Trophoblast cell (in vitro differentiated cells and primary cell): ENCODE measurements around the gene TPD52L2.
A peak's percentile ranks its signal among the peaks of the same experiment; 100 is the strongest.
"Not testable (repeated sequence)": the region's sequence is repeated elsewhere in the genome, so short reads cannot be mapped to it uniquely, and the experiment has no call there.

Experiments used
- DNase-seq, 2 donors: peaks; one replicate each; pipeline ENCODE4 v3.0.0-alpha.2; 2016
- H2AFZ ChIP-seq: 2 replicates; pipeline ENCODE4 v1.6.1; 2013; ENCODE audit warnings: low read length, moderate library complexity, mild to moderate bottlenecking; ENCODE audit not compliant: insufficient read depth, poor library complexity
- H2AK5ac ChIP-seq: 2 replicates; pipeline ENCODE4 v1.6.1; 2013; ENCODE audit warnings: mild to moderate bottlenecking, low read length
- H2BK120ac ChIP-seq: 2 replicates; pipeline ENCODE4 v1.6.1; 2013; ENCODE audit warnings: low read length, mild to moderate bottlenecking, moderate library complexity; ENCODE audit not compliant: insufficient read depth, poor library complexity
- H2BK12ac ChIP-seq: 2 replicates; pipeline ENCODE4 v1.6.1; 2013; ENCODE audit warnings: mild to moderate bottlenecking, low read length, moderate library complexity
- H2BK5ac ChIP-seq: 2 replicates; pipeline ENCODE4 v1.6.1; 2013; ENCODE audit warnings: low read length, low read depth, moderate library complexity, mild to moderate bottlenecking; ENCODE audit not compliant: poor library complexity
- H3K14ac ChIP-seq: 2 replicates; pipeline ENCODE4 v1.6.1; 2013; ENCODE audit warnings: mild to moderate bottlenecking, low read length
- H3K18ac ChIP-seq: 2 replicates; pipeline ENCODE4 v1.6.1; 2013; ENCODE audit warnings: mild to moderate bottlenecking, low read length
- H3K23ac ChIP-seq: 2 replicates; pipeline ENCODE4 v1.6.1; 2013; ENCODE audit warnings: low read length
- H3K27ac ChIP-seq: 2 replicates; pipeline ENCODE4 v1.5.1; 2013; ENCODE audit warnings: low read depth, mild to moderate bottlenecking, inconsistent platforms, low read length, moderate library complexity
- H3K27me3 ChIP-seq: 2 replicates; pipeline ENCODE4 v1.6.1; 2013; ENCODE audit warnings: inconsistent platforms, mild to moderate bottlenecking, low read length, moderate library complexity; ENCODE audit not compliant: insufficient read depth
- H3K36me3 ChIP-seq, 2 experiments: 1 replicate in 1 of 2; 2 replicates in 1 of 2; pipeline ENCODE4 v1.6.1; 2013; ENCODE audit warnings: low read length in 2 of 2, mild to moderate bottlenecking in 2 of 2, moderate library complexity in 1 of 2; ENCODE audit not compliant: insufficient read depth in 2 of 2, control insufficient read depth in 1 of 2
- H3K4ac ChIP-seq: 2 replicates; pipeline ENCODE4 v1.6.1; 2013; ENCODE audit warnings: low read depth, mild to moderate bottlenecking, low read length, moderate library complexity
- H3K4me1 ChIP-seq, 2 experiments: 1 replicate in 1 of 2; 2 replicates in 1 of 2; pipeline ENCODE4 v1.6.1; 2013; ENCODE audit warnings: low read length in 2 of 2, mild to moderate bottlenecking in 2 of 2, moderate library complexity in 1 of 2; ENCODE audit not compliant: insufficient read depth in 2 of 2, control insufficient read depth in 1 of 2
- H3K4me2 ChIP-seq: 2 replicates; pipeline ENCODE4 v1.6.1; 2013; ENCODE audit warnings: inconsistent platforms, mild to moderate bottlenecking, low read length, moderate library complexity
- H3K4me3 ChIP-seq: 2 replicates; pipeline ENCODE4 v1.5.1; 2013; ENCODE audit warnings: mild to moderate bottlenecking, low read depth, low read length, inconsistent platforms
- H3K79me1 ChIP-seq: one replicate; pipeline ENCODE4 v1.6.1; 2013; ENCODE audit warnings: low read length
- H3K79me2 ChIP-seq: 2 replicates; pipeline ENCODE4 v1.6.1; 2013; ENCODE audit warnings: low read length, mild to moderate bottlenecking; ENCODE audit not compliant: control insufficient read depth, insufficient read depth, poor library complexity
- H3K9ac ChIP-seq: 2 replicates; pipeline ENCODE4 v1.6.1; 2013; ENCODE audit warnings: mild to moderate bottlenecking, low read length
- H3K9me3 ChIP-seq: 2 replicates; pipeline ENCODE4 v1.6.1; 2013; ENCODE audit warnings: low read depth, mild to moderate bottlenecking, control low read depth, inconsistent platforms, low read length; ENCODE audit not compliant: insufficient read depth
- H4K12ac ChIP-seq: 2 replicates; pipeline ENCODE4 v1.6.1; 2013; ENCODE audit warnings: low read depth, mild to moderate bottlenecking, low read length, moderate library complexity
- H4K8ac ChIP-seq: 2 replicates; pipeline ENCODE4 v1.6.1; 2013; ENCODE audit warnings: low read depth, mild to moderate bottlenecking, low read length, moderate library complexity
- H4K91ac ChIP-seq: one replicate; pipeline ENCODE4 v1.6.1; 2013; ENCODE audit warnings: low read depth, mild to moderate bottlenecking, low read length, moderate library complexity
- WGBS: extraction: QIAGEN DNeasy Blood & Tissue Kit; methylation state at CpG from one replicate; pipeline ENCODE4 v1.1.7; 2013; ENCODE audit warnings: missing lambda C conversion rate; ENCODE audit not compliant: insufficient read length, insufficient coverage; ENCODE audit errors: extremely low coverage; 5-methylcytosine and 5-hydroxymethylcytosine counted together

The TPD52L2 gene

GRCh38 chr20:63851548-63851943 is 13.5 kb upstream of the TPD52L2 start:
- H3K18ac ChIP-seq = not testable (repeated sequence)

GRCh38 chr20:63853733-63854068 is 11.4 kb upstream of the TPD52L2 start:
- peaks cover 21% of the 10 kb centered on the region for H3K79me1 ChIP-seq
- not testable (repeated sequence) for DNase-seq, H3K27ac ChIP-seq, H2BK120ac ChIP-seq, H4K12ac ChIP-seq, H2AFZ ChIP-seq, H3K9ac ChIP-seq, H3K4me2 ChIP-seq, H3K23ac ChIP-seq, H3K79me2 ChIP-seq, H2BK12ac ChIP-seq, H3K4ac ChIP-seq, H3K9me3 ChIP-seq, H3K36me3 ChIP-seq, H2BK5ac ChIP-seq, H3K18ac ChIP-seq, H3K4me3 ChIP-seq, H3K27me3 ChIP-seq
- peak overlapping the region; percentile 82 for H3K14ac ChIP-seq
- no CpG with 5 or more reads among the region's 4 CpGs for WGBS
- peak overlapping the region; percentile 2 for H2AK5ac ChIP-seq
- H3K4me1 ChIP-seq = peaks cover 31 to 38% of the 10 kb centered on the region in 2 experiments
- H4K91ac ChIP-seq = peak overlapping the region; percentile 53
- peak overlapping the region; percentile 82 for H4K8ac ChIP-seq

More at GRCh38 chr20:63851548-63851943, 13.5 kb upstream of the TPD52L2 start:
- H4K91ac ChIP-seq, H2BK120ac ChIP-seq, H3K14ac ChIP-seq, H3K4me3 ChIP-seq, H3K4ac ChIP-seq, H2BK12ac ChIP-seq, H3K79me2 ChIP-seq, H3K27ac ChIP-seq, H3K9me3 ChIP-seq, H3K36me3 ChIP-seq, H2BK5ac ChIP-seq, H2AK5ac ChIP-seq, DNase-seq, H3K27me3 ChIP-seq, H4K8ac ChIP-seq, H3K4me2 ChIP-seq, H4K12ac ChIP-seq, H3K9ac ChIP-seq, H3K23ac ChIP-seq, H2AFZ ChIP-seq: not testable (repeated sequence)
- H3K79me1 ChIP-seq = peaks cover 31% of the 10 kb centered on the region
- no CpG with 5 or more reads among the region's 14 CpGs for WGBS
- H3K4me1 ChIP-seq = peaks cover 36 to 45% of the 10 kb centered on the region in 2 experiments

GRCh38 chr20:63854069-63854765 is 10.9 kb upstream of the TPD52L2 start:
- Histone ChIP-seq H4K12ac (peak overlapping the region; percentile 47), H3K27me3 (no peaks in the 10 kb centered on the region), H3K18ac (peak overlapping the region; percentile 23), H3K4me1 (peaks cover 36 to 43% of the 10 kb centered on the region in 2 experiments), H3K9ac (no peak overlapping the region), H3K23ac (no peak overlapping the region), H2BK120ac (peak overlapping the region; percentile 23), H3K79me2 (no peaks in the 10 kb centered on the region), H3K4me2 (no peak overlapping the region), H4K8ac (peak overlapping the region; percentile 82), H2BK12ac (peak overlapping the region; percentile 78), H2AFZ (peak overlapping the region; percentile 57), H2BK5ac (peak overlapping the region; percentile 14), H3K4me3 (no peak overlapping the region), H2AK5ac (peak overlapping the region; percentile 20), H3K27ac (no peak overlapping the region), H3K9me3 (peaks cover 3% of the 10 kb centered on the region), H4K91ac (peak overlapping the region; percentile 53), H3K4ac (peak overlapping the region; percentile 10), H3K36me3 (no peaks in the 10 kb centered on the region), H3K79me1 (peaks cover 21% of the 10 kb centered on the region), H3K14ac (peak overlapping the region; percentile 82)
- no peak for DNase-seq
- no CpG with 5 or more reads among the region's 17 CpGs for WGBS

- Histone ChIP-seq H2AK5ac (peak overlapping the region; percentile 20), H2BK120ac (peak overlapping the region; percentile 30), H4K8ac (peak overlapping the region; percentile 82), H3K9ac (no peak overlapping the region), H3K4ac (peak overlapping the region; percentile 10), H4K91ac (peak overlapping the region; percentile 53), H3K27me3 (no peaks in the 10 kb centered on the region), H3K79me1 (peaks cover 21% of the 10 kb centered on the region), H3K14ac (peak overlapping the region; percentile 82), H4K12ac (no peak overlapping the region), H2BK5ac (peak overlapping the region; percentile 14), H3K23ac (no peak overlapping the region), H2AFZ (peak overlapping the region; percentile 57), H3K27ac (no peak overlapping the region), H3K18ac (peak overlapping the region; percentile 73), H3K9me3 (peaks cover 3% of the 10 kb centered on the region), H3K4me1 (peaks cover 36 to 46% of the 10 kb centered on the region in 2 experiments), H3K4me3 (no peak overlapping the region), H2BK12ac (peak overlapping the region; percentile 78), H3K36me3 (no peaks in the 10 kb centered on the region), H3K4me2 (peak overlapping the region; percentile 49), H3K79me2 (no peaks in the 10 kb centered on the region)
- no peak for DNase-seq
- no CpG with 5 or more reads among the region's 26 CpGs for WGBS
Measured at GRCh38 chr20:63854766-63855362, 10.2 kb upstream of the TPD52L2 start.
